Mesendoderm (in vitro differentiated cells): ENCODE data around the gene B4GALT7.

Source experiments
- DNase-seq: peaks from one replicate; pipeline ENCODE4 v3.0.0; 2013
- H2AK5ac ChIP-seq: 2 replicates; pipeline ENCODE4 v1.6.1; 2013; ENCODE audit warnings: low read length, inconsistent platforms
- H2BK120ac ChIP-seq: 2 replicates; pipeline ENCODE4 v1.6.1; 2013; ENCODE audit warnings: low read depth, mild to moderate bottlenecking, low read length, moderate library complexity, mixed read lengths
- H2BK15ac ChIP-seq: replicated peaks from 2 replicates; pipeline ENCODE4 v1.6.1; 2013; ENCODE audit warnings: low read depth, mild to moderate bottlenecking, moderate library complexity
- H2BK5ac ChIP-seq: 2 replicates; pipeline ENCODE4 v1.6.1; 2013; ENCODE audit warnings: low read length, inconsistent platforms
- H3K18ac ChIP-seq: 2 replicates; pipeline ENCODE4 v1.6.1; 2013; ENCODE audit warnings: mild to moderate bottlenecking, low read length, mixed read lengths
- H3K23ac ChIP-seq: one replicate; pipeline ENCODE4 v1.6.1; 2013; ENCODE audit warnings: low read length
- H3K27ac ChIP-seq: 2 replicates; pipeline ENCODE4 v1.5.1; 2013; ENCODE audit warnings: low read depth, mild to moderate bottlenecking, inconsistent platforms, low read length, moderate library complexity
- H3K27me3 ChIP-seq: 2 replicates; pipeline ENCODE4 v1.6.1; 2013; ENCODE audit warnings: low read length, control low read depth, mild to moderate bottlenecking, inconsistent platforms; ENCODE audit not compliant: insufficient read depth, poor library complexity
- H3K36me3 ChIP-seq: 2 replicates; pipeline ENCODE4 v1.6.1; 2013; ENCODE audit warnings: low read length, inconsistent platforms; ENCODE audit not compliant: control insufficient read depth, insufficient read depth
- H3K4ac ChIP-seq: one replicate; pipeline ENCODE4 v1.6.1; 2013; ENCODE audit warnings: low read depth, mild to moderate bottlenecking, low read length, moderate library complexity
- H3K4me1 ChIP-seq: 2 replicates; pipeline ENCODE4 v1.6.1; 2013; ENCODE audit warnings: low read depth, low read length, inconsistent platforms; ENCODE audit not compliant: control insufficient read depth
- H3K4me2 ChIP-seq: 2 replicates; pipeline ENCODE4 v1.6.1; 2013; ENCODE audit warnings: low read length
- H3K4me3 ChIP-seq: 2 replicates; pipeline ENCODE4 v1.5.1; 2013; ENCODE audit warnings: mild to moderate bottlenecking, low read length
- H3K56ac ChIP-seq: one replicate; pipeline ENCODE4 v1.6.1; 2013; ENCODE audit warnings: low read length
- H3K79me1 ChIP-seq: 2 replicates; pipeline ENCODE4 v1.6.1; 2013; ENCODE audit warnings: low read length, inconsistent platforms
- H3K79me2 ChIP-seq: 2 replicates; pipeline ENCODE4 v1.6.1; 2013; ENCODE audit warnings: mild to moderate bottlenecking, low read length; ENCODE audit not compliant: control insufficient read depth, insufficient read depth
- H3K9ac ChIP-seq: 2 replicates; pipeline ENCODE4 v1.6.1; 2013; ENCODE audit warnings: low read length, inconsistent platforms
- H4K5ac ChIP-seq: one replicate; pipeline ENCODE4 v1.6.1; 2013; ENCODE audit warnings: low read length
- H4K8ac ChIP-seq: one replicate; pipeline ENCODE4 v1.6.1; 2013; ENCODE audit warnings: low read depth, mild to moderate bottlenecking, control low read depth, low read length, moderate library complexity
- WGBS: extraction: QIAGEN DNeasy Blood & Tissue Kit; methylation state at CpG from one replicate; pipeline ENCODE4 v1.1.7; 2013; ENCODE audit warnings: low lambda C conversion rate, missing lambda C conversion rate; ENCODE audit not compliant: insufficient coverage; ENCODE audit errors: extremely low coverage; 5-methylcytosine and 5-hydroxymethylcytosine counted together

B4GALT7 gene

GRCh38 chr5:177569894-177570293 lies 30.0 kb upstream of the B4GALT7 start:
- Histone ChIP-seq H3K79me2 (no peaks in the 10 kb centered on the region), H3K27ac (no peak overlapping the region), H3K56ac (no peak overlapping the region), H3K23ac (no peak overlapping the region), H4K5ac (no peak overlapping the region), H2BK5ac (no peak overlapping the region), H3K9ac (no peak overlapping the region), H4K8ac (no peak overlapping the region), H3K4me3 (no peak overlapping the region), H3K18ac (no peak overlapping the region), H3K4me2 (no peak overlapping the region), H3K27me3 (no peaks in the 10 kb centered on the region), H2BK120ac (no peak overlapping the region), H2AK5ac (no peak overlapping the region), H3K4me1 (no peaks in the 10 kb centered on the region), H3K36me3 (no peaks in the 10 kb centered on the region), H2BK15ac (no peak overlapping the region), H3K4ac (no peak overlapping the region), H3K79me1 (no peaks in the 10 kb centered on the region)
- WGBS: no CpG with 5 or more reads among the region's 2 CpGs
- no peak for DNase-seq

GRCh38 chr5:177575488-177575887 lies 24.4 kb upstream of the B4GALT7 start:
- Histone ChIP-seq H3K4me1 (no peaks in the 10 kb centered on the region), H3K36me3 (no peaks in the 10 kb centered on the region), H3K27me3 (no peaks in the 10 kb centered on the region), H4K5ac (no peak overlapping the region), H4K8ac (no peak overlapping the region), H3K4me2 (no peak overlapping the region), H2BK15ac (no peak overlapping the region), H3K4ac (no peak overlapping the region), H3K9ac (no peak overlapping the region), H2AK5ac (no peak overlapping the region), H3K27ac (no peak overlapping the region), H2BK5ac (no peak overlapping the region), H3K79me2 (no peaks in the 10 kb centered on the region), H3K4me3 (no peak overlapping the region), H3K79me1 (no peaks in the 10 kb centered on the region), H3K18ac (no peak overlapping the region), H2BK120ac (no peak overlapping the region), H3K56ac (no peak overlapping the region), H3K23ac (no peak overlapping the region)
- no peak for DNase-seq
- no CpG with 5 or more reads among the region's 1 CpG for WGBS

GRCh38 chr5:177576169-177576568 lies 23.8 kb upstream of the B4GALT7 start:
- H3K23ac ChIP-seq: no peak overlapping the region
- no peak for DNase-seq
- H3K27me3 ChIP-seq: no peaks in the 10 kb centered on the region
- H3K36me3 ChIP-seq: no peaks in the 10 kb centered on the region
- no peaks in the 10 kb centered on the region for H3K4me1 ChIP-seq
- no CpG with 5 or more reads among the region's 10 CpGs for WGBS
- no peak overlapping the region for H4K8ac ChIP-seq
- H3K27ac ChIP-seq: no peak overlapping the region
- H3K79me1 ChIP-seq: no peaks in the 10 kb centered on the region
- H3K56ac ChIP-seq: no peak overlapping the region
- H3K4me3 ChIP-seq: no peak overlapping the region
- no peak overlapping the region for H2BK120ac ChIP-seq
- no peak overlapping the region for H3K4me2 ChIP-seq
- no peak overlapping the region for H4K5ac ChIP-seq
- no peak overlapping the region for H2BK5ac ChIP-seq
- H3K4ac ChIP-seq: no peak overlapping the region
- no peak overlapping the region for H2AK5ac ChIP-seq
- H3K79me2 ChIP-seq: no peaks in the 10 kb centered on the region
- H2BK15ac ChIP-seq: no peak overlapping the region
- no peak overlapping the region for H3K18ac ChIP-seq
- no peak overlapping the region for H3K9ac ChIP-seq

GRCh38 chr5:177578316-177578715 lies 21.6 kb upstream of the B4GALT7 start:
- H2BK120ac ChIP-seq: no peak overlapping the region
- no peaks in the 10 kb centered on the region for H3K27me3 ChIP-seq
- no peak overlapping the region for H3K18ac ChIP-seq
- no CpG with 5 or more reads among the region's 8 CpGs for WGBS
- H3K4me1 ChIP-seq: no peaks in the 10 kb centered on the region
- no peaks in the 10 kb centered on the region for H3K79me2 ChIP-seq
- no peak overlapping the region for H3K4me2 ChIP-seq
- no peak overlapping the region for H2BK5ac ChIP-seq
- H2BK15ac ChIP-seq: no peak overlapping the region
- no peak overlapping the region for H3K23ac ChIP-seq
- H4K5ac ChIP-seq: no peak overlapping the region
- H3K79me1 ChIP-seq: no peaks in the 10 kb centered on the region
- no peak overlapping the region for H3K56ac ChIP-seq
- no peak overlapping the region for H2AK5ac ChIP-seq
- H3K4ac ChIP-seq: no peak overlapping the region
- no peak overlapping the region for H3K4me3 ChIP-seq
- no peak for DNase-seq
- H3K36me3 ChIP-seq: no peaks in the 10 kb centered on the region
- no peak overlapping the region for H3K27ac ChIP-seq
- no peak overlapping the region for H3K9ac ChIP-seq
- no peak overlapping the region for H4K8ac ChIP-seq

GRCh38 chr5:177588413-177588909 lies 11.5 kb upstream of the B4GALT7 start:
- Histone ChIP-seq H3K4me2 (no peak overlapping the region), H4K8ac (no peak overlapping the region), H3K79me2 (peaks cover 5% of the 10 kb centered on the region), H4K5ac (no peak overlapping the region), H2AK5ac (no peak overlapping the region), H3K4me3 (no peak overlapping the region), H3K79me1 (peaks cover 7% of the 10 kb centered on the region), H3K4ac (no peak overlapping the region), H2BK5ac (no peak overlapping the region), H3K27me3 (no peaks in the 10 kb centered on the region), H3K56ac (no peak overlapping the region), H3K18ac (no peak overlapping the region), H3K23ac (no peak overlapping the region), H3K27ac (no peak overlapping the region), H3K36me3 (peaks cover 2% of the 10 kb centered on the region), H3K4me1 (no peaks in the 10 kb centered on the region), H2BK120ac (no peak overlapping the region), H2BK15ac (no peak overlapping the region), H3K9ac (no peak overlapping the region)
- WGBS: no CpG with 5 or more reads among the region's 13 CpGs
- DNase-seq: no peak

- peaks cover 7% of the 10 kb centered on the region for H3K36me3 ChIP-seq
- DNase-seq: no peak
Measured at GRCh38 chr5:177590406-177590805, 9.5 kb upstream of the B4GALT7 start.

More at GRCh38 chr5:177590406-177590805, 9.5 kb upstream of the B4GALT7 start:
- no peak overlapping the region for H3K23ac ChIP-seq
- H2BK15ac ChIP-seq: no peak overlapping the region
- peaks cover 5% of the 10 kb centered on the region for H3K79me2 ChIP-seq
- no peak overlapping the region for H2BK120ac ChIP-seq
- no peak overlapping the region for H3K27ac ChIP-seq
- no peak overlapping the region for H3K4me3 ChIP-seq
- no CpG with 5 or more reads among the region's 1 CpG for WGBS
- H3K4me2 ChIP-seq: no peak overlapping the region
- no peak overlapping the region for H4K8ac ChIP-seq
- no peak overlapping the region for H3K18ac ChIP-seq
- H3K4me1 ChIP-seq: no peaks in the 10 kb centered on the region
- no peak overlapping the region for H3K56ac ChIP-seq
- no peak overlapping the region for H4K5ac ChIP-seq
- no peak overlapping the region for H2BK5ac ChIP-seq
- H3K79me1 ChIP-seq: peaks cover 11% of the 10 kb centered on the region
- no peak overlapping the region for H3K4ac ChIP-seq
- H2AK5ac ChIP-seq: no peak overlapping the region
- H3K27me3 ChIP-seq: no peaks in the 10 kb centered on the region
- H3K9ac ChIP-seq: no peak overlapping the region
